Measurements from ENCODE around the gene CEP43.

CEP43 gene

DNA sequence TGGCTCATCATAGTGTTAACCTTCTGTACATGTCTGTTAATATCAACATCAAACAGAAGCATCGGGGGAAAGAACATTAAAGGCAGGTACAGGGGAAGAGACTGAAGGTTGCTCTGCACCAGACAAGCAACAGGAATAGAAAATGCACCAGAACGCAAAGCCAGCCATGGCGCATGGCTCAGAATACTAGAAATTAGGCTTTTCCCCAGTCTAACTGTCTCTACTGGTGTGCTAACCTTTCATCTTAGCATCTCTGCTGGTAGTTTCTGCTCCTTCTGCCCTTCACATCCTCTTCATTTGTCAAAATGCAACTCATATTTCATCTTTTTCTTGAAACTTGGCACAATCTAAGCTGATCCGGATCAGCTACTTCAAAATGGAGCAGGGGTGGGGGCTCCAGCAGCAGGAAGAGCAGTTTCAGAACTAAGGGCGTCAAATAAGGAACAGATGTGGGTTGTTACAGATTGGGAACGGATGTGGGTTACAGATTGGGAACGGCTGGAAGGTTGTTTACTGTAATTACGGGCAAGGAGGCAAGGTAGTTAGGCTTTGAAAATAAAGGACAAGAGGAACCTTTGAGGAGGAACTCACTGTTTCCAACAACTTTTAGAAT, 29.7 kb upstream of the CEP43 start:
- DNase-seq (ENCODE audit: low read depth) = no peak

- DNase-seq (ENCODE audit: low read depth) = no peak
These were observed 29.1 kb upstream of the CEP43 start for GRCh38 chr6:166970091-166970490.

GRCh38 chr6:166970776-166971175, 28.4 kb upstream of the CEP43 start:
- no peak for DNase-seq (ENCODE audit: low read depth)

DNA sequence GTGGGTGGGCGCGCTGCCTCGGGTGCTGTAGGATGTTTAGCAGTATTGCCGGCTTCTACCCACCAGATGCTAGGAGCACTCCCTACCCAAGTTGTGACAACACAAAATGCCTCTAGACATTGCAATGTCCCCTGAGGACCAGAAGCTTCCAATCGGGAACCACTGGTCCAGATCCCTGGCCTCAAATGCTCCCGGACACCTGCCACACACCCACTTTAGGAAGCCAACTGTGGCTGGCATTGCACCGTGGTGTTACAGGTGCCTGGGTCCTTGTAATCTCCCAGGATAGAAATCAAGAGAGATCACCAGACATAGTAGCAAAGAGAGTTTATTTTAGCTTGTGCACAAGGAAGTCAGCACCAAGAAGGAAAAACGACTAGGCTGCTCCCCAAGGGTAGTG, 27.9 kb upstream of the CEP43 start:
- DNase-seq (ENCODE audit: low read depth) = no peak

DNA sequence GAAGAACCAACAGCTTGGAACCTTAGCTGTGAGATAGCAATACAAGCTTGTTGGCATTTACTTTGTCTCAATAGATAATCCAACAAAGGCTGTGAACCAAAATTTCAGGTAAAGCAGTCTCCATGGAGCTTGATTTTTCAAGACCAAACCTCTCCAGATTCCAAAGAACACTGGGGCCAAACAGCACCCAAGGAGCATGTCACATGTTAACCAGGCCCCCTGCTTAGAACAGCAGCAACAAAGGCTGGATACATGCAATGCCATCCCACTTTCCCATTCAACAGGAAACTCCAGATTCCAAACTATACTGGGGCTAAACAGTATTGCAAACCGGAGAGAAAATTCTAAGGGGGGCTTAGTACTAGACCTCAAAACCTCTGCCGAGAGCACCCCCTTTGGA, 27.1 kb upstream of the CEP43 start:
- DNase-seq (ENCODE audit: low read depth) = no peak

DNA sequence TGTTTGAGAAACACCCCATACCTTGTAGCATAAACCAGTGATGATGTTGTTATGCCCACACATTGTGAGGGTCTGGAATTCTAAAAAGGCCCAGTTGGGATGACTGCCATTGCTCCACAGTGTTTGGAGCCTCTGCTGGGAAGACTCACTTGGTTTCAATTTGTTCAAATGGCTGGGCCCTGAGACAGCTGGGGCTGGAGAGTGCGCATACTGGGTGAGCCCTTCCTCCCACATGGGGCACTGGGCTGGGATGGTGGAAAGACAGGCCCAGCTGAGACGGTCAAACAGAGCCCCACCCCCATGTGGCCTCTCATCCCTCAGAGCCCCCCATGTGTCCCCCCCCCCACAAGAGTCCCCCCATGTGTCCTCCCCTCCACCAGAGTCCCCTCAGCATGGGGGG, 22.6 kb upstream of the CEP43 start:
- no peak for DNase-seq (ENCODE audit: low read depth)

DNA sequence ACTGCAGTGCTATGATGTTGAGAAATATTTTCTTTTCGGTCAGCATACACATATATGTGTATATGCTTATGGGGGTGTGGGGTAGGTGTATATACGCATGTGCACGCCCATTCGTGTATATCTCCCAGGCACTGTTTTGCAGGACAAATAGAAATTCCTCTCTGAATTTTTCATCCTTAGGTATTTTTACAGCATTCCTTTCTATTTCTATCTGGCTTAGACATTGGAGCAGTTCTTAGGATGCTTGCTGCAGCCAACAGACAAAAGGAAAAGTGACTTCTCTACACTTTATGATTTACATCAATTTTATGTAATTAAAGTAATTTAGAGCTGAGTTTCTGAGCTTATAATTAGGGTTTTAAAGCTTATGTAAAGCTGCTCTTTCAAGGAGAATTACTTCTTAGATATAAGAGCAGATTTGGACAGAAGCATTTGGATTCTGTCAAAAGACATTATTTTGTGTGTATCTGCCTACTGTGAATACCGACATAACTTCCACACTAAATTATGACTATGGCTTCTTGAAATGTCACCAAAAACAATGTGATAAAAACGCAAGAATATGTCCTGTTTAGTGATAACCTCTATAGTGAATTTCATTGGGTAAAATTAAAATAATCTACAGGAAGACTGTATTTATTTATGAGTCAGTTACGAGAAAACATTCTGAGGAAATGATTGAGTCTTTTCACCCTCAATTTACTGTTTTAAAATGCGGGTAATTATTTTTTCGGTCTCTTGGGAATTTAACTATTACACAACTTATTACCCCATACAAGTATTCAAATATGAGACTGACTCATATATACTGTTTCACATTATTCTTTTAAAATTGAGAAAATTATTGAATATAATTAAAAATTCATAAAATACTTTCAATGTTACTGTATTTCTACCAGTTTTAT, 21.3 kb upstream of the CEP43 start:
- DNase-seq (ENCODE audit: low read depth) = no peak

DNA sequence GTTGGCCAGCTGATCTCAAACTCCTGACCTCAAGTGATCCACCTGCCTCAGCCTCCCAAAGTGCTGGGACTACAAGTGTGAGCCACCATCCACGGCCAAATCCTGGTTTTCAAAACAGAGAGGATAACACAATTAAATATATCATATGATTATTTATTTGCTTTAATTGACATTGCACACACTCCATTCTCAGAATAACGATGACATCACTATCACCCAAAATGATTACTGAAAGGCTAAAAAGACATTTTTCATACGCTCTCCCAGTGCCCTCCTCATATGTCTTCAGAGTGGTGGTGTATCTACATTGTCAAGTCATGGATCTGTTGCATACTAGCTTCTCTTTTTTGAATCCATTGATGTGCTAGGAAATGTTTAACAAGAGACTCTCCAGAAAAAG, 18.5 kb upstream of the CEP43 start:
- DNase-seq (ENCODE audit: low read depth) = no peak

DNA sequence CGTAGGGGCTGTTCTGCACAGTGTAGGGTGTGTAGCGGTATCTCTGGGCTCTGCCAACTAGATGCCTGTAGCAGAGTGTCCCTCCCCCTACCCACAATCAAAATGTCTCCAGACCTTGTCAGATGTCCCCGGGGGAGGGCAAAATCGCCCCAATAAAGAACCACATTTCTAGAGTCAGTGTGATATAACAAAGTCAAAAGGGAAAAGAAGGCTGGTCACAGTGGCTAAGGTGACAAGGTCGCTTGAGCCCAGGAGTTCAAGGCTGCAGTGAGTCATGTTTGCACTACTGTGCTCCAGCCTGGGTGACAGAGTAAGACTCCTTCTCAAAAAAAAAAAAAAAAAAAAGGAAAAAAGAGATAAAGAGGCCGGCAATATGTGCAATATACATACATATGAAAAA, 11.7 kb upstream of the CEP43 start:
- DNase-seq (ENCODE audit: low read depth) = no peak

DNA sequence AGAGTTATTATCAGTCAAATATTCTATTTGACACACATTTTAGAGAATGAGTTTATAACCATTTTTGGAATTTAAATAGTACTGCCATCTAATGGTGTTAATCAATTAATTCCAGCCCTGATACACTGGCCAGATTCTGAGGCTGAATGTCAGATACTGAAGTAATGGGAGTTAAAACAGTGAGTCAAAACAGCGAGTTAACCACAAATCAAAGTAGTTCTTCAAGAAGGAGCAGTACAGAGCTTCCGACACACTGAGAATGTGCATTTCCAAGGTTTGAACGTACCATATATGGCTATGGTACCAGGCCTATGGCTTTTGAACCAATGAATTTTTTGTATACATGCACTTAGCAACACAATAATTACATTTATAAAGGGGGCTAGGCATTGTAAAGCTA, 11.3 kb upstream of the CEP43 start:
- DNase-seq (ENCODE audit: low read depth) = no peak

DNA sequence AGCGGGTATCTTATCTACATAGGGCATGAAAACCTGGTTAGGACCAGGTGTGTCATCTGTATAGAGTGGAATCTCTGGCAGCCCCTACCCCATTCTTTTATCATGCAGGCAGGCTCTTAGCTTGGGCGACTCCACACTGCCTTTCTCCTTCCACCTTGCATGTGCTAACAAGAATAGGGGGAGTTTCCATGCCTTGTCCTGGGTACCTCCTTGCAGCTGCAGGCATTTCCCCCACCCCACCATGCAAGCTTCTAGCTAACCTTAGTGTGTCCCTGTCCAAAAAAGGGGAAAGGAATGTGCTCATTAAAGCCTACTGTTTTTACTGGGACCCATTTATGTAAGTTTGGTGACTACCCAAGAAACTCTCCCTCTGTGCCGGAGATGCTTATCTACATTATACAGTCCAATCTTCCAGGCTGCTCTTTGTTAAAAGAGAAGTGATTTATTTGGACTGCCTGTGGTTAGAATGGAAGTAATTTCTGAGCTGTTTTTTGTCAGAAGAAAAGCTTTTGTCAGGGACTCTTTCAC, 10.5 kb upstream of the CEP43 start:
- DNase-seq (ENCODE audit: low read depth) = no peak

DNA sequence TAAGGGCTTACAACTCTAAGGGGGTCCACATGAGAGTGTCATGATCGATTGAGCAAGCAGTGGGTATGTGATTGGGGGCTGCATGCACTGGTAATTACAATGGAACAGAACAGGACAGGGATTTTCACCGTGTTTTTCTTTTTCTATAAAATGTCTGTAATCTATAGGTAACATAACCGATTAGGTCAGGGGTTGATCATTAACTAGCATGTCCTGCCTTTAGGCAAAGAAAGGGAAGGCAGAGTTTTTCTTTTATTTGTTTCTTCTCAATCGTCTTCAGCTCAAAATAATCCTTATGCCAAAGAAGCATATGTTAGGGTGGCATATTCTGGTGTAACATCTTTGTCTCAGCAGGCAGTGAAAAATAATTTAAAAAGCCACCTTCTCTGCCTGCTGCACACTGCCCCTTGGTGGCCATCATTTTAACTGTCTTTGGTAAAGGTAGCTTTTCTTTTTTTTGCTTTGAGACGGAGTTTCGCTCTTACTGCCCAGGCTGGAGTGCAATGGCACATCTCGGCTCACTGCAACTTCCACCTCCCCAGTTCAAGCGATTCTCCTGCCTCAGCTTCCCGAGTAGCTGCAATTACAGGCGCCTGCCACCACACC, 9.7 kb upstream of the CEP43 start:
- DNase-seq (ENCODE audit: low read depth) = no peak

DNA sequence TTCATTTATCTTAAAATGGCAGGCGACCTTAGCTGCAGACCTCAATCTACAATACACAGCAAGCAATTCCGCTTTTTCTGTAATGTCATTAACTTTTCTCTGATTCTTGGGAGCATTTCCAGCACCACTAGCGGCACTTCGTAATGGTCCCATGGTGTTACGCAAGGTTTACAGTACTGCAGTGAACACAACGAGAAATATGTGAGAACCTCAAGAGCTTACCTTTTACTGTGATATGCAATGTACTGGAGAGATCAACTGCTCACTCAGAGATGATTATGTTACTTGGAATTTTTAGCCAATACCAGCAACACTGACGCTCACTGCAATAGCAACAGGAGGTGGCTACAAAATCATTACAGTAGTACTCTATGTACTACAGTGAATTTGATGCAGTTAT, 2.8 kb upstream of the CEP43 start:
- DNase-seq (ENCODE audit: low read depth) = no peak

- DNase-seq (ENCODE audit: low read depth) = no peak
These were observed 1.8 kb upstream of the CEP43 start for GRCh38 chr6:166997348-166997747.

DNA sequence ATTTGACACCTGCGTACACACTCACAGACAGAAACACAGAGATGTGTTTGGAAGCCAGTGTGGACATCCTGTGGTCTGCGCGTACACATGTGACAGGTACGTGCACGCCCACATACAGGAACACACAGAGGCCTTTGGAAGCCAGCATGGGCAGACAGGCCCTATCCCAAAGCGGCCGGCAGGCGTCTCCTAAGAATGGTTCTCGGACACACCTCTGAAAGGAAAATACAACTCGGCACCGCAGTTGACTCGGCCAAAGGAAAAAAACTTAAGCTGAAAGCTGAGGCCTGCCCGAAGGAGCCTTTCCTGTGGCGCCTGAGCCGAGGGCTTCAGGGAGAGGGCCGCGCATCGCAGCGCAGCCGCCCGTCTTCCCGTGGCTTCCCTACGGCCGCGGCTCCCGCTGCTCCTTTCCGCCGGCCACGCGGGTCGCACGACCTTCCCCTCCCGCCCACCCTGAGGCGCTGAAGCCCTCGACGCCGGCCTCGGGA, 1.4 kb upstream of the CEP43 start:
- DNase-seq (ENCODE audit: low read depth) = no peak

GRCh38 chr6:166998256-166999144, 697 bp upstream of the CEP43 start:
- DNase-seq (ENCODE audit: low read depth) = no peak

DNA sequence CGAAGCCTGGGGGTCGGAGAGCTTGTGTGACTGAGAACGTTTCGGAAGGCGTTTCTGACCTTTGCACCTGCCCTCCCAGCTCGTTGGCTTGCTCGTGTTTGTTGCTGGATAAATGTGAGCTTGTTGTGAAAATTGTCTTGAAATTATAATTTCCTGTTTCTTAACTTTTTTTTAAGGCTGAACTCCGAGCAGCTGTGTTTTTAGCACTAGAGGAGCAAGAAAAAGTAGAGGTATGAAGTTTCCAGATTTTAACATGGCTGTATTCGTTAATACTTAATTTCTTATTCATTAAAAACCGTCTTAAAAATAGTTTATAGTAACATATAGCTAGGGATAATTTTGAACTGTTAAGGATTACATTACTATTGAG, 672 bp downstream of the CEP43 start:
- no peak for DNase-seq (ENCODE audit: low read depth)

DNA sequence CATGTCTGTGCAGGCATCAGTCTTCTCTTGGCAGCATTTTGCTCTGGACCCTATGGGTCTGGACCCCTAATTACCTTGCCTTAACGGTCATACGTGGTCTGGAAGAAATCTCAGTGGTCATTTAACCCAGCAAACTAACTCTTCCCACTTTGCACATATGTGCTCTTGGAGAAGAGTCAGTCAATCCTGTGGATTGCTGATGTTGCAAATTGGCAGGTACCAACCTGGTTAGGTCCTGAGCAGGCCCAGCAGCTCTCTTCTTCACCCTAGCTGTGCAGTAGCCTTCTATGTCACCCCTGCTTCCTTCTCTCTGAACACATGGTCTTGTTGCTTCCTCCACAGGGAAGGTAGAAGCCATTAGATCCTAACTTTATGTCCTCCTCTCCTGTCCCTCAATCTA, 1.6 kb downstream of the CEP43 start:
- no peak for DNase-seq (ENCODE audit: low read depth)

- no peak for DNase-seq (ENCODE audit: low read depth)
These were observed 6.4 kb downstream of the CEP43 start for GRCh38 chr6:167005350-167006159.

DNA sequence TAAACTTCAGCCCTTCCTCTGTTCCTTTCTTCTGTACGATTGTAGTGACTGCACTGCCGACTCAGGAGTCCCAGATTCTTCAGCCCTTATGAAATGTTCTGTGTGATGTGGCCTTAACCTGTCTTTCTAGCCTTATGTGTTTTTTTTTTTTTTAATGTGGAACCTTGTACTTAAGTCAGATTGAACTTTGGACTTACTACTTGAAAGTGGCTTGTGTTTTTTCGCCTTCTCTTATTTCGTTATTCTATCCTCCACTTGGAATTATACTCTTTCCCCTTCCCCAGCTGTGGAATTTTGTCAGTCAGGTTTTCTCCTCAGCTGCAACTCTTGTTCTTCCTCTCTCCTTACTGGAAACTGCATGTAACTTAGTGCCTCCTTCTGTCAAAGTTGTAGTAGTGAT, 8.8 kb downstream of the CEP43 start:
- DNase-seq (ENCODE audit: low read depth) = no peak

DNA sequence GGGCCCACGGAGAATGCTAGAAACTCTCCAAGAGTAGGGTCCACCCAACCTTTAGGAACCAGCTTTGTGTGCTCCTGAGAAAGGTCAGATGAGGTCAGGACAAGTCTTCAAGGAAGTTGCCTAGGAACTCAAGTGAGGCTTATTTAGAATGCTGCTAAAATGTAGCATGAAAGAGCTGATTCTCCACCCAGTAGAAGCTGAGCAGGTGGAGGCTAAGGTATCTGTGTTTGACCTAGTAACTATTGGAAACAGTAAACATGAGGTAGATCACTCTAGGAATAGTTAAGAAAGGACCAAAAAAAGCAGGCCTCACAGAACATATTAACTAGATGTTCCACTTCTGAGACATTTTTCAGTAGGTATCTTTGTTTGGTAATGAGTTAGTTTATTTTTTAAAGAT, 13.9 kb downstream of the CEP43 start:
- no peak for DNase-seq (ENCODE audit: low read depth)

Measured in CMK (cell line).